ENCODE results near the gene AXIN2.

AXIN2 gene

GRCh38 chr17:65560628-65561451 lies 608 bp downstream of the AXIN2 start:
- Histone ChIP-seq H3K36me3 (ENCODE audit: control insufficient read depth in 2 of 2, insufficient read depth in 1 of 2, low read length in 2 of 2) (peaks cover 0 to 18% of the 10 kb centered on the region in 2 experiments; a peak in 1 of 3 replicates), H3K4me1 (ENCODE audit: control insufficient read depth, insufficient read depth, low read length) (peaks cover 12% of the 10 kb centered on the region; the same call in 1 of the 2 replicates), H3K4me3 (ENCODE audit: low read depth, low read length) (peak overlapping the region; percentile 66), H3K27ac (ENCODE audit: extremely low read depth, low read depth, low read length) (peak overlapping the region; percentile 96), H3K9me3 (ENCODE audit: control insufficient read depth, insufficient read depth, low read depth, low read length) (no peaks in the 10 kb centered on the region)
- ChIA-PET POLR2A (no interaction called here), CTCF (no interaction called here)
- TF ChIP-seq PATZ1 (tag by site-specific recombination; IDR thresholded peaks at IDR 0.05), result peak; percentile 19
- TF ChIP-seq ZNF18 (tag by site-specific recombination; IDR thresholded peaks at IDR 0.05), result no peak
- TF ChIP-seq IKZF3 (tag by site-specific recombination; IDR thresholded peaks at IDR 0.05), result peak; percentile 89
- no peak for TF ChIP-seq GLIS2 (tag by site-specific recombination; IDR thresholded peaks at IDR 0.05)
- no peak for TF ChIP-seq ZBTB6 (tag by site-specific recombination; IDR thresholded peaks at IDR 0.05)
- no peak for TF ChIP-seq ZFP41 (tag by site-specific recombination; IDR thresholded peaks at IDR 0.05; ENCODE audit: borderline replicate concordance)
- 0 out of 2 replicates have a peak, but pooled peaks have one; percentile 34 for TF ChIP-seq ZNF184 (tag by site-specific recombination; IDR thresholded peaks at IDR 0.05)
- TF ChIP-seq ZBTB11 (tag by site-specific recombination; conservative IDR thresholded peaks at IDR 0.05; ENCODE audit: low read depth), result peak; percentile 49; the same call in 1 of the 2 replicates
- TF ChIP-seq ZBTB20 (tag by site-specific recombination; IDR thresholded peaks at IDR 0.05), result peak; percentile 41; the same call in 1 of the 2 replicates
- peak; percentile 75 for TF ChIP-seq ZSCAN30 (tag by site-specific recombination; IDR thresholded peaks at IDR 0.05)
- TF ChIP-seq FEZF1 (tag by site-specific recombination; IDR thresholded peaks at IDR 0.05), result 0 out of 2 replicates have a peak, but pooled peaks have one; percentile 22
- no peak for TF ChIP-seq ZNF274 (IDR thresholded peaks at IDR 0.05; ENCODE audit: low read length)
- TF ChIP-seq ZNF274 (tag by site-specific recombination; IDR thresholded peaks at IDR 0.05; ENCODE audit: borderline replicate concordance), result no peak
- TF ChIP-seq KLF7 (tag by site-specific recombination; IDR thresholded peaks at IDR 0.05; ENCODE audit: borderline replicate concordance), result no peak
- TF ChIP-seq ZNF664 (tag by site-specific recombination; IDR thresholded peaks at IDR 0.05), result no peak
- TF ChIP-seq ZNF510 (tag by site-specific recombination; IDR thresholded peaks at IDR 0.05; ENCODE audit: insufficient replicate concordance), result no peak
- peak; percentile 74 for TF ChIP-seq ZFP69B (tag by site-specific recombination; IDR thresholded peaks at IDR 0.05)
- peak; percentile 55; the same call in 1 of the 2 replicates for TF ChIP-seq SP3 (tag by site-specific recombination; IDR thresholded peaks at IDR 0.05)
- peak; percentile 35 for TF ChIP-seq ZNF335 (tag by site-specific recombination; conservative IDR thresholded peaks at IDR 0.05)
- TF ChIP-seq ZNF112 (tag by site-specific recombination; IDR thresholded peaks at IDR 0.05), result no peak
- TF ChIP-seq KLF8 (tag by site-specific recombination; IDR thresholded peaks at IDR 0.05), result peak; percentile 64
- TF ChIP-seq ZNF692 (tag by site-specific recombination; IDR thresholded peaks at IDR 0.05), result peak; percentile 29; the same call in 1 of the 2 replicates
- TF ChIP-seq ZNF837 (tag by site-specific recombination; IDR thresholded peaks at IDR 0.05), result no peak
- TF ChIP-seq ZNF350 (tag by site-specific recombination; IDR thresholded peaks at IDR 0.05), result no peak
